GM20000 (cell line): ENCODE results near the gene PIM3.

Experiments used
- DNase-seq: peaks from one replicate; pipeline ENCODE4 v3.0.0; 2012; ENCODE audit warnings: low spot score
- CTCF ChIP-seq: IDR thresholded peaks from 2 replicates; pipeline ENCODE4 v1.5.1; 2012; ENCODE audit warnings: mild to moderate bottlenecking, control low read depth; ENCODE audit errors: extremely low read depth, missing control alignments

Gene PIM3

GRCh38 chr22:49991167-49991566 lies 30.6 kb downstream of the PIM3 start:
- no peak for TF ChIP-seq CTCF

GRCh38 chr22:49991907-49992533 lies 31.4 kb downstream of the PIM3 start:
- no peak for TF ChIP-seq CTCF
- DNase-seq: no peak

More at GRCh38 chr22:49991167-49991566, 30.6 kb downstream of the PIM3 start:
- no peak for DNase-seq

GRCh38 chr22:49992921-49993648 lies 32.5 kb downstream of the PIM3 start:
- peak; percentile 96 for TF ChIP-seq CTCF
- DNase-seq: peak; percentile 89

- DNase-seq: no peak
- TF ChIP-seq CTCF: no peak
Observed at GRCh38 chr22:49993649-49994360, 33.2 kb downstream of the PIM3 start.

- no peak for TF ChIP-seq CTCF
Observed at GRCh38 chr22:49994361-49995040, 33.9 kb downstream of the PIM3 start.

GRCh38 chr22:49995041-49995360 lies 34.4 kb downstream of the PIM3 start:
- TF ChIP-seq CTCF: no peak
- no peak for DNase-seq

More at GRCh38 chr22:49994361-49995040, 33.9 kb downstream of the PIM3 start:
- DNase-seq: no peak
